HepG2 (cell line): ENCODE measurements around the gene HPS1. TPM values are rescaled to one million over a fixed set of nuclear protein-coding genes. Genes with fewer than 3 reads are reported as not detected.

Experiments used
- ATAC-seq: fragments of 200-7000 bp; cut with Tn5 transposase; 3 replicates; pipeline ENCODE4 v1.9.1; 2020; ENCODE audit warnings: mild to moderate bottlenecking, moderate library complexity
- BruUV-seq: library from RNA; stranded (reverse); fragments of 400-500 nt; replicated peaks from 2 replicates; lab custom pipeline; 2021; lab: Mats Ljungman, UMichigan
- CTCF ChIA-PET: fragments of 300-600 bp; formaldehyde crosslinking; extraction: SDS; loops from one replicate; lab custom pipeline; 2021; ENCODE audit warnings: low total read pairs, inconsistent platforms, low intra/inter-chr PET ratio; lab: Yijun Ruan, JAX
- POLR2A ChIA-PET: fragments of 350-600 bp; sonication (Branson Sonifier 250); formaldehyde crosslinking; loops from one replicate; lab custom pipeline; 2020; ENCODE audit warnings: antibody characterized with exemption, inconsistent platforms; lab: Yijun Ruan, JAX
- DNase-seq: peaks from one replicate; pipeline ENCODE4 v3.0.0-alpha.2; 2015; ENCODE audit warnings: low spot score
- FAIRE-seq: peaks from 3 replicates; lab custom pipeline; 2011; peaks lifted over from hg19 to GRCh38; lab: Jason Lieb, UNC
- H2AFZ ChIP-seq: one replicate; pipeline ENCODE4 v1.6.1; 2011; ENCODE audit warnings: low read length, inconsistent platforms
- H3K27ac ChIP-seq: fragments of 300-600 bp; 3 replicates; pipeline ENCODE4 v1.8.0; 2011; ENCODE audit warnings: mixed run types, mild to moderate bottlenecking, mixed read lengths, low read length, inconsistent platforms; ENCODE audit not compliant: insufficient read depth; ENCODE audit errors: extremely low read length
- H3K27me3 ChIP-seq, 2 experiments: fragments of 200-600 bp in 1 of 2; 2 replicates in 1 of 2; 3 replicates in 1 of 2; pipeline versions ENCODE4 v1.6.0 to v1.8.0; 2011; ENCODE audit warnings: low read length in 2 of 2, mild to moderate bottlenecking in 2 of 2, moderate library complexity in 2 of 2, inconsistent platforms in 1 of 2; ENCODE audit not compliant: insufficient read depth in 2 of 2, control insufficient read depth in 1 of 2
- H3K36me3 ChIP-seq, 2 experiments: fragments of 200-600 bp in 1 of 2; replicated peaks in 1 of 2; 2 replicates in 1 of 2; 3 replicates in 1 of 2; pipeline versions ENCODE4 v1.5.1 to v1.8.0; 2011; ENCODE audit warnings: low read length in 2 of 2, inconsistent platforms in 1 of 2; ENCODE audit not compliant: insufficient read depth in 2 of 2, control insufficient read depth in 1 of 2
- H3K4me1 ChIP-seq: 2 replicates; pipeline ENCODE4 v1.5.1; 2012; ENCODE audit warnings: low read length, inconsistent platforms; ENCODE audit not compliant: insufficient read depth
- H3K4me2 ChIP-seq: 2 replicates; pipeline ENCODE4 v1.6.0; 2011; ENCODE audit warnings: low read depth, low read length, inconsistent platforms
- H3K4me3 ChIP-seq, 3 experiments: fragments of 200-600 bp in 1 of 3; sonication (generic), shearing (Covaris generic) in 1 of 3; replicated peaks in 1 of 3; 2 replicates each; pipeline ENCODE4 v1.5.1; 2011 to 2016; ENCODE audit warnings: low read length in 3 of 3, inconsistent platforms in 2 of 3, low read depth in 2 of 3, mild to moderate bottlenecking in 2 of 3, control low read depth in 1 of 3, mixed read lengths in 1 of 3; ENCODE audit not compliant: insufficient read depth in 1 of 3
- H3K79me2 ChIP-seq: one replicate; pipeline ENCODE4 v1.6.1; 2011; ENCODE audit warnings: low read length, inconsistent platforms; ENCODE audit not compliant: insufficient read depth
- H3K9ac ChIP-seq: 2 replicates; pipeline ENCODE4 v1.6.0; 2011; ENCODE audit warnings: mild to moderate bottlenecking, low read depth, low read length, inconsistent platforms; ENCODE audit not compliant: insufficient read depth
- H3K9me3 ChIP-seq: 2 replicates; pipeline ENCODE4 v1.5.1; 2012; ENCODE audit warnings: mild to moderate bottlenecking, low read length
- H4K20me1 ChIP-seq: 2 replicates; pipeline ENCODE4 v1.6.0; 2011; ENCODE audit warnings: inconsistent platforms, mild to moderate bottlenecking, low read length, moderate library complexity; ENCODE audit not compliant: insufficient read depth
- AGO2 ChIP-seq: fragments of 200-400 bp; formaldehyde crosslinking; optimal IDR thresholded peaks from 2 replicates; pipeline ENCODE3; 2017; ENCODE audit warnings: mild to moderate bottlenecking, low read depth, low read length, moderate library complexity
- CBFB ChIP-seq: sonication (generic); formaldehyde crosslinking; IDR thresholded peaks from 2 replicates; pipeline ENCODE4 v1.4.0; 2020; ENCODE audit warnings: missing genetic modification reagents
- ELF3 ChIP-seq: IDR thresholded peaks from 2 replicates; pipeline ENCODE4 v1.6.1; 2016; ENCODE audit warnings: missing genetic modification reagents, missing compliant biosample characterization
- GABPB1 ChIP-seq: IDR thresholded peaks from 2 replicates; pipeline ENCODE4 v1.6.1; 2016; ENCODE audit warnings: mild to moderate bottlenecking, missing genetic modification reagents, moderate library complexity, missing compliant biosample characterization
- MAZ ChIP-seq, 2 experiments: sonication (generic) in 1 of 2; formaldehyde crosslinking in 1 of 2; IDR thresholded peaks; 2 replicates each; pipeline versions ENCODE4 v1.5.0 to v1.6.1; 2012 to 2020; ENCODE audit warnings: low read depth in 2 of 2, mild to moderate bottlenecking in 2 of 2, borderline replicate concordance in 1 of 2, improper control_type of control experiment in 1 of 2, low read length in 1 of 2, missing genetic modification reagents in 1 of 2, moderate library complexity in 1 of 2
- MTF2 ChIP-seq: sonication (generic); formaldehyde crosslinking; IDR thresholded peaks from 2 replicates; pipeline ENCODE4 v1.5.0; 2020; ENCODE audit warnings: missing genetic modification reagents, borderline replicate concordance
- MXD1 ChIP-seq: sonication (generic); formaldehyde crosslinking; IDR thresholded peaks from 2 replicates; pipeline ENCODE4 v1.4.0; 2020; ENCODE audit warnings: mild to moderate bottlenecking, missing genetic modification reagents
- TFE3 ChIP-seq: IDR thresholded peaks from 2 replicates; pipeline ENCODE4 v1.6.1; 2016
- ZBTB39 ChIP-seq: sonication (generic); formaldehyde crosslinking; IDR thresholded peaks from 2 replicates; pipeline ENCODE4 v1.5.0; 2020; ENCODE audit warnings: missing genetic modification reagents
- ZNF225 ChIP-seq: sonication (generic); formaldehyde crosslinking; IDR thresholded peaks from 2 replicates; pipeline ENCODE4 v1.4.0; 2020; ENCODE audit warnings: mild to moderate bottlenecking, missing genetic modification reagents
- ZNF350 ChIP-seq: sonication (generic); formaldehyde crosslinking; IDR thresholded peaks from 2 replicates; pipeline ENCODE4 v1.4.0; 2020; ENCODE audit warnings: mild to moderate bottlenecking, low read depth, missing genetic modification reagents, borderline replicate concordance
- ZNF580 ChIP-seq: IDR thresholded peaks from 2 replicates; pipeline ENCODE4 v1.6.1; 2016; ENCODE audit warnings: low read depth, borderline replicate concordance
- ZNF713 ChIP-seq: sonication (generic); formaldehyde crosslinking; IDR thresholded peaks from 2 replicates; pipeline ENCODE4 v1.4.0; 2020; ENCODE audit warnings: mild to moderate bottlenecking, missing genetic modification reagents
- ZNF768 ChIP-seq: sonication (generic); formaldehyde crosslinking; IDR thresholded peaks from 2 replicates; pipeline ENCODE4 v1.4.0; 2020; ENCODE audit warnings: missing genetic modification reagents
- WGBS: methylation state at CpG from one replicate; pipeline ENCODE4 v1.1.6; 2017; ENCODE audit warnings: low lambda C conversion rate; 5-methylcytosine and 5-hydroxymethylcytosine counted together
- in situ Hi-C: cut with HindIII; loops from 2 replicates; pipeline ENCODE4 v1.10.0; 2017; ENCODE audit warnings: low pct_unique_long_range_greater_than_20kb; ENCODE audit not compliant: extremely low pct_ligation_motif_present
- intact Hi-C: fragments of 100-400 bp; cut with micrococcal nuclease; formaldehyde crosslinking; loops from one replicate; pipeline ENCODE4 v1.10.0; 2022; ENCODE audit not compliant: unreplicated experiment
- polyA plus RNA-seq, 8 experiments: library from polyadenylated mRNA; depleted of rRNA in 3 of 8; stranded (reverse) in 7 of 8; unstranded in 1 of 8; fragments of >200 nt; fragmentation: Illumina TruSeq in 4 of 8; extraction: Trizol in 4 of 8; gene quantifications; 2 replicates each; pipeline versions ENCODE4 v1.2.1 to v1.2.3, GENCODE V29; 2011 to 2016; ENCODE audit warnings: low read depth in 4 of 8, missing spikeins in 1 of 8, mixed read lengths in 1 of 8; ENCODE audit not compliant: insufficient read depth in 1 of 8
- total RNA-seq, 5 experiments: library from RNA; depleted of rRNA; stranded (reverse); fragments of >200 nt; fragmentation: Illumina TruSeq; extraction: Trizol; gene quantifications; 2 replicates each; pipeline ENCODE4 v1.2.3, GENCODE V29; 2016; ENCODE audit warnings: low read depth in 1 of 5
- TF ChIP-seq, protein P1 (sequence below): sonication (generic); formaldehyde crosslinking; IDR thresholded peaks from 2 replicates; pipeline ENCODE4 v1.4.0; 2020; ENCODE audit warnings: missing genetic modification reagents
- TF ChIP-seq, protein P2 (sequence below): sonication (generic); formaldehyde crosslinking; IDR thresholded peaks from 2 replicates; pipeline ENCODE4 v1.4.0; 2020; ENCODE audit warnings: missing genetic modification reagents

The HPS1 gene
- total and polyA plus RNA-seq, 2 of the 13 experiments (the other 11 are each of a cell fraction or from before 2014, with no cell fraction given), result 24.6 to 25.8 TPM

- no peaks in the 10 kb centered on the region for H3K79me2 ChIP-seq
- no peak overlapping the region for H3K9ac ChIP-seq
- H3K9me3 ChIP-seq, result no peaks in the 10 kb centered on the region
- peaks cover 10% of the 10 kb centered on the region for H3K4me1 ChIP-seq
- ATAC-seq, result peak; percentile 91
- H3K4me2 ChIP-seq, result no peak overlapping the region
- POLR2A ChIA-PET, result interaction anchor here (3.7 kb wide), 1 partner anchor 9 kb away, joined by 29 read pairs; the partner anchor contains the start of gene PYROXD2
- H3K36me3 ChIP-seq, result peaks cover 5 to 12% of the 10 kb centered on the region in 2 experiments; a peak in 3 of 5 replicates
- H2AFZ ChIP-seq, result no peak overlapping the region
- WGBS, result 100% methylated on average over 2 of the region's 9 CpGs
- in situ Hi-C loops, result no loop called here
- CTCF ChIA-PET, result no interaction called here
- intact Hi-C loops, result no loop called here
- H4K20me1 ChIP-seq, result 0 out of 2 replicates have a peak, but pooled peaks cover 2% of the 10 kb centered on the region
- no TSS peak for BruUV-seq
- no peak overlapping the region for H3K4me3 ChIP-seq
- no peak overlapping the region for H3K27ac ChIP-seq
- H3K27me3 ChIP-seq, result no peaks in the 10 kb centered on the region
- peak; percentile 41 for DNase-seq
- peak; percentile 4 for FAIRE-seq
- TF ChIP-seq ZNF225 (CRISPR knock-in tag) (peak; percentile 70; the same call in 1 of the 2 replicates), MTF2 (CRISPR knock-in tag) (0 out of 2 replicates have a peak, but pooled peaks have one; percentile 23), ZNF713 (CRISPR knock-in tag) (no peak), GABPB1 (CRISPR knock-in tag) (peak; percentile 11; the same call in 1 of the 2 replicates), AGO2 (peak; percentile 43), MXD1 (CRISPR knock-in tag) (peak; percentile 49; the same call in 1 of the 2 replicates), ELF3 (CRISPR knock-in tag) (0 out of 2 replicates have a peak, but pooled peaks have one; percentile 16), TFE3 (CRISPR knock-in tag) (0 out of 2 replicates have a peak, but pooled peaks have one; percentile 18), ZNF768 (0 out of 2 replicates have a peak, but pooled peaks have one; percentile 41), ZNF580 (CRISPR knock-in tag) (0 out of 2 replicates have a peak, but pooled peaks have one; percentile 32), MAZ (IDR thresholded peaks at IDR 0.05; ENCODE audit: borderline replicate concordance, low read depth, low read length) (0 out of 2 replicates have a peak, but pooled peaks have one; percentile 22), MAZ (CRISPR knock-in tag; IDR thresholded peaks at IDR 0.05; ENCODE audit: low read depth) (no peak), ZNF350 (CRISPR knock-in tag) (peak; percentile 41; the same call in 1 of the 2 replicates), CBFB (CRISPR knock-in tag) (0 out of 2 replicates have a peak, but pooled peaks have one; percentile 36), ZBTB39 (0 out of 2 replicates have a peak, but pooled peaks have one; percentile 39)
- TF ChIP-seq, protein P1, sequence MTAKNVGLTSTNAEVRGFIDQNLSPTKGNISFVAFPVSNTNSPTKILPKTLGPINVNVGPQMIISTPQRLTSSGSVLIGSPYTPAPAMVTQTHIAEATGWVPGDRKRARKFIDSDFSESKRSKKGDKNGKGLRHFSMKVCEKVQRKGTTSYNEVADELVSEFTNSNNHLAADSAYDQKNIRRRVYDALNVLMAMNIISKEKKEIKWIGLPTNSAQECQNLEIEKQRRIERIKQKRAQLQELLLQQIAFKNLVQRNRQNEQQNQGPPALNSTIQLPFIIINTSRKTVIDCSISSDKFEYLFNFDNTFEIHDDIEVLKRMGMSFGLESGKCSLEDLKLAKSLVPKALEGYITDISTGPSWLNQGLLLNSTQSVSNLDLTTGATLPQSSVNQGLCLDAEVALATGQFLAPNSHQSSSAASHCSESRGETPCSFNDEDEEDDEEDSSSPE, result peak; percentile 46; the same call in 1 of the 2 replicates
- TF ChIP-seq, protein P2, sequence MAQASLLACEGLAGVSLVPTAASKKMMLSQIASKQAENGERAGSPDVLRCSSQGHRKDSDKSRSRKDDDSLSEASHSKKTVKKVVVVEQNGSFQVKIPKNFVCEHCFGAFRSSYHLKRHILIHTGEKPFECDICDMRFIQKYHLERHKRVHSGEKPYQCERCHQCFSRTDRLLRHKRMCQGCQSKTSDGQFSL (CRISPR knock-in tag), result peak; percentile 22; the same call in 1 of the 2 replicates
Measured at GRCh38 chr10:98423691-98424120, 23.0 kb downstream of the HPS1 start.
